Sigmoid colon (tissue), 7 donors: ENCODE data around the gene AP2A1. TPM values are rescaled to one million over a fixed set of nuclear protein-coding genes. Genes with fewer than 3 reads are reported as not detected.

Experiments
- DNase-seq: peaks from one replicate; pipeline ENCODE4 v3.0.0-alpha.2; 2019
- H3K27ac ChIP-seq, 4 donors: fragments of 200-600 bp; sonication (generic); one replicate each; pipeline ENCODE4 v1.5.1; 2016 to 2019; ENCODE audit warnings: mild to moderate bottlenecking in 1 of 4
- H3K27me3 ChIP-seq, 3 donors: fragments of 200-600 bp; sonication (generic); one replicate each; pipeline ENCODE4 v1.5.1; 2019; ENCODE audit warnings: mild to moderate bottlenecking in 1 of 3
- H3K36me3 ChIP-seq, 4 donors: fragments of 200-600 bp; sonication (generic); one replicate each; pipeline ENCODE4 v1.5.1; 2016 to 2019
- H3K4me1 ChIP-seq, 4 donors: fragments of 200-600 bp; sonication (generic); one replicate each; pipeline ENCODE4 v1.5.1; 2017 to 2019
- H3K4me3 ChIP-seq, 4 donors: fragments of 200-600 bp; sonication (generic); one replicate each; pipeline ENCODE4 v1.5.1; 2017 to 2019; ENCODE audit warnings: mild to moderate bottlenecking in 2 of 4, moderate library complexity in 1 of 4
- H3K9me3 ChIP-seq, 4 donors: fragments of 200-600 bp in 3 of 4; sonication (generic) in 3 of 4; one replicate each; pipeline versions ENCODE4 v1.5.1 to v1.6.1; 2013 to 2019
- EP300 ChIP-seq, 4 donors: sonication (generic); formaldehyde crosslinking; IDR thresholded peaks; one replicate each; pipeline ENCODE4 v1.6.1; 2017; ENCODE audit warnings: antibody characterized with exemption in 4 of 4
- POLR2A ChIP-seq, 2 donors: fragments of 450-650 bp; IDR thresholded peaks; one replicate each; pipeline ENCODE4 v1.6.1; 2016; ENCODE audit warnings: antibody characterized with exemption in 2 of 2, mild to moderate bottlenecking in 2 of 2, moderate library complexity in 2 of 2
- POLR2AphosphoS5 ChIP-seq, 4 donors: sonication (generic); formaldehyde crosslinking; IDR thresholded peaks; one replicate each; pipeline ENCODE4 v1.6.1; 2017; ENCODE audit warnings: antibody characterized with exemption in 4 of 4
- WGBS, 2 donors: extraction: QIAGEN DNeasy Blood & Tissue Kit; methylation state at CpG; one replicate each; pipeline ENCODE4 v1.1.7; 2013; 5-methylcytosine and 5-hydroxymethylcytosine counted together
- intact Hi-C: fragments of 100-400 bp; cut with DNase I; formaldehyde crosslinking; loops from one replicate; pipeline ENCODE4 v1.15.1; 2023
- polyA plus RNA-seq, 3 donors: library from polyadenylated mRNA; stranded (reverse); fragments of 200-250 nt; gene quantifications; one replicate each; pipeline ENCODE4 v1.2.3, GENCODE V29; 2013
- total RNA-seq, 4 donors: library from RNA; depleted of rRNA; stranded (reverse); fragments of >200 nt; gene quantifications; one replicate each; pipeline ENCODE4 v1.1.0, GENCODE V29; 2016
- TF ChIP-seq, protein P1 (sequence below), 4 experiments: fragments of 450-650 bp in 3 of 4; fragments of 200-600 bp in 1 of 4; IDR thresholded peaks; one replicate each; pipeline ENCODE4 v1.5.1; 2016 to 2019; ENCODE audit warnings: antibody characterized with exemption in 4 of 4, mild to moderate bottlenecking in 3 of 4, moderate library complexity in 2 of 4
- donor health status: healthy with polysubstance abuse.
- donor health status: Bipolar disorder and iron deficiency.
- donor health status: healthy.

The AP2A1 gene
- total and polyA plus RNA-seq, 7 donors = 33.0 to 81.1 (median 50.7) TPM

DNA sequence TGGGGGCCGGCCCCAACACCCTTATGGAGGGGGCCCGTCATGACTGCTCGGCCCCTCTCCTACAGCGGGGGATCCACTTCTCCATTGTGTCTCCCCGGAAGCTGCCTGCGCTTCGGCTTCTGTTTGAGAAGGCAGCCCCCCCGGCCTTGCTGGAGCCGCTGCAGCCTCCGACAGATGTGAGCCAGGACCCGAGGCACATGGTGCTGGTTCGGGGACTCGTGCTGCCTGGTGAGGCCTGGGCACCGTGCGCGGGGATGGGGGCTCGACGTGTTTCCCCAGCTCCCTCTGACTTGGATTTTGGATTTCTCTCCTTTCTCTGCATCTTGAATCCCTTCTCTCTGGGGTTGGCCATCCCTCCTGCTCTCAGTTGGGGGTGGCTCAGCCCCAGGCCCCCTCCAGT is 62.9 kb downstream of the AP2A1 start:
- no peak overlapping the region for H3K4me3 ChIP-seq
- no peaks in the 10 kb centered on the region for H3K4me1 ChIP-seq
- intact Hi-C loops = no loop called here
- no peaks in the 10 kb centered on the region for H3K27me3 ChIP-seq
- H3K36me3 ChIP-seq = peaks cover 24 to 79% (median 57%) of the 10 kb centered on the region in 4 donors
- H3K27ac ChIP-seq = no peak overlapping the region
- no peaks in the 10 kb centered on the region for H3K9me3 ChIP-seq
- WGBS, 2 donors = 95 to 96% methylated on average over 18 of the region's 18 CpGs
- no peak for DNase-seq
- TF ChIP-seq EP300 (IDR thresholded peaks at IDR 0.05) (no peak), POLR2AphosphoS5 (IDR thresholded peaks at IDR 0.05) (no peak), POLR2A (IDR thresholded peaks at IDR 0.05) (no peak)
- TF ChIP-seq, protein P1, sequence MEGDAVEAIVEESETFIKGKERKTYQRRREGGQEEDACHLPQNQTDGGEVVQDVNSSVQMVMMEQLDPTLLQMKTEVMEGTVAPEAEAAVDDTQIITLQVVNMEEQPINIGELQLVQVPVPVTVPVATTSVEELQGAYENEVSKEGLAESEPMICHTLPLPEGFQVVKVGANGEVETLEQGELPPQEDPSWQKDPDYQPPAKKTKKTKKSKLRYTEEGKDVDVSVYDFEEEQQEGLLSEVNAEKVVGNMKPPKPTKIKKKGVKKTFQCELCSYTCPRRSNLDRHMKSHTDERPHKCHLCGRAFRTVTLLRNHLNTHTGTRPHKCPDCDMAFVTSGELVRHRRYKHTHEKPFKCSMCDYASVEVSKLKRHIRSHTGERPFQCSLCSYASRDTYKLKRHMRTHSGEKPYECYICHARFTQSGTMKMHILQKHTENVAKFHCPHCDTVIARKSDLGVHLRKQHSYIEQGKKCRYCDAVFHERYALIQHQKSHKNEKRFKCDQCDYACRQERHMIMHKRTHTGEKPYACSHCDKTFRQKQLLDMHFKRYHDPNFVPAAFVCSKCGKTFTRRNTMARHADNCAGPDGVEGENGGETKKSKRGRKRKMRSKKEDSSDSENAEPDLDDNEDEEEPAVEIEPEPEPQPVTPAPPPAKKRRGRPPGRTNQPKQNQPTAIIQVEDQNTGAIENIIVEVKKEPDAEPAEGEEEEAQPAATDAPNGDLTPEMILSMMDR (IDR thresholded peaks at IDR 0.05) = no peak

DNA sequence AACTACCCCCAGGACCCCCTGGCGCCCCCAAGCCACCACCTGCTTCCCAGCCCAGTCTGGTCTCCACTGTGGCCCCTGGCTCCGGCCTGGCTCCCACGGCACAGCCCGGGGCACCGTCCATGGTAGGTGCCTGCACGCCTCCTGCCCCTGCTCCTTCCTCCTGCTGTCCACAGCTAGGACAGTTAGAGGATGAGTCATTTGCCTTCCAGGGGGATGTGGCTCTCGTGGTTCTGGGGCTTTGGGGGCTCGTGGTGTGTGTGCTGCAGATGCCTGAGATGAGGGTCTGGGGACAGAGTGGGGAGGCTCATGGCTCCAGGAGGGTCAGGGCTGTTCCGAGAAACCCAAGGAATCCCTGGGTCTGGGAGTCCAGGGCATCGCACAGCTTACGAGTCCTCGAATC is 64.0 kb downstream of the AP2A1 start:
- intact Hi-C loops = no loop called here
- no peaks in the 10 kb centered on the region for H3K27me3 ChIP-seq
- no peak overlapping the region for H3K27ac ChIP-seq
- H3K4me1 ChIP-seq = no peaks in the 10 kb centered on the region
- DNase-seq = no peak
- no peaks in the 10 kb centered on the region for H3K9me3 ChIP-seq
- H3K4me3 ChIP-seq = no peak overlapping the region
- 93 to 94% methylated on average over 12 of the region's 12 CpGs for WGBS, 2 donors
- peaks cover 30 to 89% (median 68%) of the 10 kb centered on the region in 4 donors for H3K36me3 ChIP-seq
- TF ChIP-seq, protein P1 (IDR thresholded peaks at IDR 0.05) = no peak
- TF ChIP-seq POLR2AphosphoS5 (IDR thresholded peaks at IDR 0.05) = no peak
- no peak for TF ChIP-seq POLR2A (IDR thresholded peaks at IDR 0.05)
- no peak for TF ChIP-seq EP300 (IDR thresholded peaks at IDR 0.05)

DNA sequence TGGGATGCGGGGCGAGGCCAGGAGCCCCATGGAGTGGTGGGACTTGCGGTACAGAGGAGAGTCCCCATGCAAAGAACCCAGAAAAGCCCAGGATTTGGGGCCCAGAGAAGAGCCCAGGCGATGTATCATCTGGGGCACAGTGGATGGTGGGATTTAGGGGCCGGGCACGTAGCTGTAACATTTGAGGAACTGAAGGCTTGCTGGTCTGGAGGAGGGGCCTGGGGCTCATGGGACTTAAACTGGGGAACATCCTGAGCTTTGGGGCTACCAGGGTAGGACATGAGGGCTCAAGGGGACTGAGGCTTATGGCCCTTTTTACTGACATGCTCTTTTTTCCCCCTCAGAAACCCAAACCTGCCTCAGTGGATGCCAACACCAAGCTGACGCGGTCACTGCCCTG is 64.8 kb downstream of the AP2A1 start:
- 93 to 96% methylated on average over 8 of the region's 8 CpGs for WGBS, 2 donors

DNA sequence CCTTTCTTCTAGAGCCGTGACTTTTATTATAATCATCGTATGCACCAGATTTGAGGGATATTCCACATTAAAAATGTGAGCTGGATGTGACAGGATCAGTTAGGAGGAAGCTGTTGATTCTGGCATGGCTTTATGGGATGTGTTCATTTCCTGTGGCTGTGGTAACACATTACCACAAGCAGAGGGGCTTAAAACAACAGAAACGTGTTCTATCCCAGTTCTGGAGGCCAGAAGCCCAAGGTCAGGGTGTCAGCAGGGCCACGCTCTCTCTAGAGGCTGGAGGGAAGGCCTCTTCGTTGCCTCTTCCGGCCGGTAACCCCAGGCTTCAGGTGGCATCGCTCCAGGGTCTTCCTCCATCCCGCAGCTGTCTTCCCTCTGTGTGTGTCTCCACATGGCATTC is 65.8 kb downstream of the AP2A1 start:
- 78 to 80% methylated on average over 9 of the region's 9 CpGs for WGBS, 2 donors
- no peaks in the 10 kb centered on the region for H3K9me3 ChIP-seq
- DNase-seq = no peak
- intact Hi-C loops = no loop called here
- no peaks in the 10 kb centered on the region for H3K4me1 ChIP-seq
- no peak for TF ChIP-seq EP300 (IDR thresholded peaks at IDR 0.05)
- TF ChIP-seq, protein P1 (IDR thresholded peaks at IDR 0.05) = no peak
- TF ChIP-seq POLR2A (IDR thresholded peaks at IDR 0.05) = no peak
- no peak for TF ChIP-seq POLR2AphosphoS5 (IDR thresholded peaks at IDR 0.05)
- no peaks in the 10 kb centered on the region for H3K27me3 ChIP-seq
- H3K27ac ChIP-seq = no peak overlapping the region
- H3K4me3 ChIP-seq = no peak overlapping the region
- peaks cover 40 to 100% (median 81%) of the 10 kb centered on the region in 4 donors for H3K36me3 ChIP-seq

More for the DNA sequence above, 64.8 kb downstream of the AP2A1 start:
- TF ChIP-seq POLR2A (IDR thresholded peaks at IDR 0.05) (no peak), EP300 (IDR thresholded peaks at IDR 0.05) (no peak), POLR2AphosphoS5 (IDR thresholded peaks at IDR 0.05) (no peak)
- TF ChIP-seq, protein P1 (IDR thresholded peaks at IDR 0.05) = no peak
- H3K4me1 ChIP-seq = no peaks in the 10 kb centered on the region
- no peaks in the 10 kb centered on the region for H3K27me3 ChIP-seq
- no peak overlapping the region for H3K27ac ChIP-seq
- intact Hi-C loops = no loop called here
- no peak for DNase-seq
- H3K36me3 ChIP-seq = peaks cover 36 to 98% (median 76%) of the 10 kb centered on the region in 4 donors
- no peaks in the 10 kb centered on the region for H3K9me3 ChIP-seq
- H3K4me3 ChIP-seq = no peak overlapping the region

DNA sequence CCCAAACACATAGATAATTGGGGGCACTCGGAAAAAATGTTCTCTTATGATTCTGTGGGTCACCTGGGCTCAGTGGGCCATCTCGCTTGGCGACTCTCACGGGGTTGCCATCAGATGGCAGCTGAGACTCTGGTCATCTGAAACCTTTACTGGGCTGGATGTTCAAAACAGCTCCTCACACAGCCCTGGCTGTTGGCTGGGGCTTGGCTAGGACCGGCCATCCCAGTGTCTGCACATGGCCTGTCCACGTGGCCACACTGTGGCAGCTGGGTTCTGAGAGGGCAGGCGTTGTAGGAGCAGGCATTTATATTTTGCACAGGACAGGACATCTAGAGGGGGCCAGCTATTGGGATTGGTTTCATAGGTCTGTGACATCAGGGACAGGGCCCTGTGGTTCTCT is 66.8 kb downstream of the AP2A1 start:
- intact Hi-C loops = no loop called here
- no peak for DNase-seq
- H3K27ac ChIP-seq = no peak overlapping the region
- no peak overlapping the region for H3K4me3 ChIP-seq
- H3K9me3 ChIP-seq = no peaks in the 10 kb centered on the region
- WGBS, 2 donors = 94 to 96% methylated on average over 7 of the region's 7 CpGs
- H3K4me1 ChIP-seq = no peaks in the 10 kb centered on the region
- no peaks in the 10 kb centered on the region for H3K27me3 ChIP-seq
- H3K36me3 ChIP-seq = peaks cover 42 to 100% (median 85%) of the 10 kb centered on the region in 4 donors
- TF ChIP-seq, protein P1 (IDR thresholded peaks at IDR 0.05) = no peak
- TF ChIP-seq POLR2A (IDR thresholded peaks at IDR 0.05) (no peak), POLR2AphosphoS5 (IDR thresholded peaks at IDR 0.05) (no peak), EP300 (IDR thresholded peaks at IDR 0.05) (no peak)
